ENCODE measurements around the gene OR5H14.

Gene OR5H14

DNA sequence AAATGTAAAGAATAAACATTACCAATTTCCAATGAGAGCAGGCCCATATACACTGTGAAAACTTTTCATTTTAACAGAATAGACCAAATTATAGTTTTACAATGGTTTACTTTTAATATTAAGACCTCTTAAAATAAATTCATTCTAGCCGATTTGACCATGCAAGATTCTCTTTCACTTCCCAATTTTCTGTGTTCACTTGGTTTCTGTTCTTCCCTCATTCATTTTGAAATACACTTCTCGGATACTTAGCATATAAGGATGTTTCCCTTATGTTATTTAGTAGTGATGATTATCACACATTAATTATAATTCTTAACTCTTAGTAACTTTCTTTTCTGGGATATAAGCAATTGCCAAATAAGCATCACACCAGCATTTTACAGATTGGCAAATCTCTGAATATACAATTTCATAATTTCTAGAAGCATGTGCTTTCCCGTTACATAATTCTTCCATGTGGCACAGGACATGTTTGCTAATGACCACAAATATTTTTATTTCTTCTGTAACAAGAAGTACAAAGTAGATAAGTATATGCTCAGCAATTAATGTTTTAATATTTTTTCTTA, 33.1 kb downstream of the OR5H14 start:
- TF ChIP-seq GATA3 (IDR thresholded peaks at IDR 0.05; ENCODE audit: low read depth, low read length) (no peak), GATA2 (IDR thresholded peaks at IDR 0.05; ENCODE audit: low read depth, low read length) (no peak)

DNA sequence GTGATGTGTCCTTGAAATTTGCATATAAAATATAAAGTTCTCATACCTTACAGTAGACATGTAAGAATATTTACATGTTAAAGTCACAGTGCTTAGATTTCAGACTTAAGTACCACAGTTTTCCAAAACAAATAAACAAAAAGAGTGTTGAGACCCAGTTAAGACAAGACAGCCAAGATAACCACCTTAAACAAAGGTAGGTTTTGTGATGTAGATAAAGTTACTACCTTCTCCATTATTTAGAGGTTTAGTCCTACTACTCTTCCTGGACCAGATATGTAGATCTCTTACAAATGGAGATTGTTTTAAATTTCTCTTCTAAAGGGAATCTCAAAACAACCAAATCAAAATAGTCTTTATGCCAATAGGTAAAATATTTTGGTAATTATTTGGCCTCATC, 34.9 kb downstream of the OR5H14 start:
- TF ChIP-seq GATA2 (IDR thresholded peaks at IDR 0.05; ENCODE audit: low read depth, low read length) (no peak), GATA3 (IDR thresholded peaks at IDR 0.05; ENCODE audit: low read depth, low read length) (no peak)

GRCh38 chr3:98185180-98185579, 37.9 kb downstream of the OR5H14 start:
- TF ChIP-seq GATA2 (IDR thresholded peaks at IDR 0.05; ENCODE audit: low read depth, low read length) (no peak), GATA3 (IDR thresholded peaks at IDR 0.05; ENCODE audit: low read depth, low read length) (no peak)

DNA sequence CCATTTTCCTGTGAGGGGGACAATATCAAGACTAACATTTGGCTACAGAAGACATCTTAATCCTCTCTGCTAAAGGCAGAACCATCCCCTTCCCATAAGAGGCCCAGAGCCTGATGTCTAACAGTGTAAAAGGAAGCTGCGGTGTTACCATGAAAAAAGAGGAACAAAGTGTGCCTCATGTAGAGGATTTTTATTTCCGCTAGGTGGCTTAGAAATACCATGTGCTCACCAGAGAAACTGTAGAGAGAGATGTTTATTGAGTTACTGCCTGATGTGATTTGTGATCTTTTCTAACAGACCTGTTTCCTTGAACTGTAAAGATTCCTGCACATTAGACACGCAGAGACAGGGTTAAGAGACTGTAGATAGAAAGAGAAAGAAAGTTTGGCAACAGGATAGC, 41.3 kb downstream of the OR5H14 start:
- TF ChIP-seq GATA3 (IDR thresholded peaks at IDR 0.05; ENCODE audit: low read depth, low read length) (no peak), GATA2 (IDR thresholded peaks at IDR 0.05; ENCODE audit: low read depth, low read length) (no peak)

DNA sequence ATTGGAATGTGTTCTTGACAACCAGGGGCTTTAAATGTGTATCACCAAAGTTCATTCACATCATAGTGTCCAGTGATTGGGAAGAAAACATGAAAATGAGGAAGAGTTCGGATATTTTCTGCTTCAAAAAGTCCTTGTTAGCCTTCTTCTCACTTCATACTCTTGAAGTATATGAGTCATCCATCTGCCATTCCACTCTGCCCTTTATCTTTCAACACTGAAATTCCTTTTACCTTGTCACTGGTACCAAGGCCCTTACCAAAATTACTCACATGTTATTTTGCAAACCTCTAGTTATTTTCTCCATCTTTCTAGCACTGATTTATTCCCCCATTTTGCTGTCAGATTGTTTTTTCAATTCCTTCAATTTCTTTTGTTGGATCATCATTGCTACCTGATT, 51.7 kb downstream of the OR5H14 start:
- TF ChIP-seq GATA3 (IDR thresholded peaks at IDR 0.05; ENCODE audit: low read depth, low read length) (no peak), GATA2 (IDR thresholded peaks at IDR 0.05; ENCODE audit: low read depth, low read length) (no peak)

All from SH-SY5Y (cell line).